Heart right ventricle (tissue), 16 donors: ENCODE data around the gene IL15RA. TPM values are rescaled to one million over a fixed set of nuclear protein-coding genes. Genes with fewer than 3 reads are reported as not detected.

Source experiments
- ATAC-seq, 8 donors: fragments of 200-7000 bp; cut with Tn5 transposase; one replicate each; pipeline ENCODE4 v1.9.1; 2020; ENCODE audit warnings: mild to moderate bottlenecking in 8 of 8, moderate library complexity in 8 of 8, moderate number of reproducible peaks in 1 of 8
- DNase-seq, 2 donors: peaks; one replicate each; pipeline ENCODE4 v3.0.0-alpha.2; 2020
- H3K27ac ChIP-seq, 10 donors: fragments of 200-600 bp; sonication (generic) in 2 of 10; one replicate each; pipeline versions ENCODE4 v1.5.0 to v1.8.0; 2020 to 2022; ENCODE audit warnings: mild to moderate bottlenecking in 3 of 10
- H3K27me3 ChIP-seq, 7 donors: fragments of 200-600 bp; one replicate each; pipeline ENCODE4 v1.8.0; 2021 to 2022; ENCODE audit warnings: mild to moderate bottlenecking in 2 of 7
- H3K36me3 ChIP-seq, 9 donors: fragments of 200-600 bp; sonication (generic) in 1 of 9; one replicate each; pipeline versions ENCODE4 v1.5.0 to v1.8.0; 2020 to 2022; ENCODE audit warnings: mild to moderate bottlenecking in 2 of 9
- H3K4me1 ChIP-seq, 9 donors: fragments of 200-600 bp; sonication (generic) in 1 of 9; one replicate each; pipeline versions ENCODE4 v1.5.0 to v1.8.0; 2020 to 2022; ENCODE audit warnings: mild to moderate bottlenecking in 4 of 9
- H3K4me3 ChIP-seq, 10 donors: fragments of 200-600 bp; sonication (generic) in 2 of 10; one replicate each; pipeline versions ENCODE4 v1.5.0 to v1.8.0; 2020 to 2022; ENCODE audit warnings: mild to moderate bottlenecking in 7 of 10, moderate library complexity in 2 of 10
- H3K9me3 ChIP-seq, 11 donors: fragments of 200-600 bp in 10 of 11; sonication (generic) in 2 of 11; one replicate each; pipeline versions ENCODE4 v1.5.0 to v1.8.0; 2013 to 2022; ENCODE audit warnings: mild to moderate bottlenecking in 2 of 11, control low read depth in 1 of 11, moderate library complexity in 1 of 11
- CTCF ChIP-seq, 9 donors: fragments of 200-600 bp; sonication (generic) in 2 of 9; IDR thresholded peaks; one replicate each; pipeline versions ENCODE4 v1.5.0 to v1.8.0; 2021 to 2022; ENCODE audit warnings: antibody characterized with exemption in 9 of 9, mild to moderate bottlenecking in 5 of 9, moderate library complexity in 1 of 9
- WGBS, 2 donors: extraction: QIAGEN DNeasy Blood & Tissue Kit; methylation state at CpG; one replicate each; pipeline ENCODE4 v1.1.7; 2013; ENCODE audit warnings: inconsistent platforms in 1 of 2; 5-methylcytosine and 5-hydroxymethylcytosine counted together
- intact Hi-C, 10 donors: fragments of 100-400 bp; cut with DNase I; formaldehyde crosslinking; loops; one replicate each; pipeline versions ENCODE4 v1.11.1 to v1.14.2; 2022
- polyA plus RNA-seq, 2 donors: library from polyadenylated mRNA; stranded (reverse); fragments of 200-250 nt; gene quantifications; one replicate each; pipeline ENCODE4 v1.2.3, GENCODE V29; 2013
- total RNA-seq, 10 donors: library from RNA; stranded (reverse); fragmentation: NEBNext Ultra II Directional in 3 of 10; extraction: Animal tissue kit (Norgen Biotek cat#: 25700) in 3 of 10; gene quantifications; one replicate each; pipeline versions ENCODE4 v1.2.1 to v1.2.4, GENCODE V29; 2021 to 2023
- donor health status: Arrhythmogenic right ventricular cardiomyopathy.
- donor health status: ischemic (EF 13 %, LVEDD 7.1; RV severe dilation, severe dysfunction).
- donor health status: healthy with polysubstance abuse.
- donor health status: DM: no; HTN: yes; CAD: no.
- donor health status: DM: no; HTN: no; CAD: no.
- donor health status: ischemic (EF 25% LVEDD 6.9; RV normal size, moderate dysfunction).
- donor health status: ischemic (EF 25% LVEDD 5.7; RV mildly dilated, moderate dysfunction).
- donor health status: healthy.
- donor health status: DM: yes; HTN: yes; CAD: no.
- donor health status: Ischemic cardiomyopathy.
- donor health status: ischemic (EF 35%, LVEDD 5.7; RV mildly dilated, moderate dysfunction).
- donor health status: nonischemic (EF 11% LVEDD 7.7; RV severe dilation, severe dysfunction).
- donor health status: DM: yes; HTN: yes; CAD: no.
- donor health status: PGD.
- donor health status: ischemic (EF 29% LVEDD 5.4; RV normal size, mild dysfunction).
- donor health status: nonischemic (EF 23%, LVEDD 6.1; RV moderate dilation, normal function).

IL15RA gene
- total and polyA plus RNA-seq, 12 donors = 3.5 to 21.0 (median 5.8) TPM

- peaks cover 0 to 26% (median 6%) of the 10 kb centered on the region in 11 donors for H3K9me3 ChIP-seq
- no peak for DNase-seq
- 82 to 88% methylated on average over 4 of the region's 4 CpGs for WGBS, 2 donors
- no peak overlapping the region for H3K27ac ChIP-seq
- no peak for TF ChIP-seq CTCF (IDR thresholded peaks at IDR 0.05)
- peaks cover 0 to 6% (median 0%) of the 10 kb centered on the region in 7 donors for H3K27me3 ChIP-seq
- intact Hi-C loops = no loop called here
- no peaks in the 10 kb centered on the region for H3K36me3 ChIP-seq
- ATAC-seq = no peak
- H3K4me1 ChIP-seq = no peaks in the 10 kb centered on the region
- H3K4me3 ChIP-seq = no peak overlapping the region
These were observed 19.4 kb upstream of the IL15RA start for GRCh38 chr10:5996696-5997095.

DNA sequence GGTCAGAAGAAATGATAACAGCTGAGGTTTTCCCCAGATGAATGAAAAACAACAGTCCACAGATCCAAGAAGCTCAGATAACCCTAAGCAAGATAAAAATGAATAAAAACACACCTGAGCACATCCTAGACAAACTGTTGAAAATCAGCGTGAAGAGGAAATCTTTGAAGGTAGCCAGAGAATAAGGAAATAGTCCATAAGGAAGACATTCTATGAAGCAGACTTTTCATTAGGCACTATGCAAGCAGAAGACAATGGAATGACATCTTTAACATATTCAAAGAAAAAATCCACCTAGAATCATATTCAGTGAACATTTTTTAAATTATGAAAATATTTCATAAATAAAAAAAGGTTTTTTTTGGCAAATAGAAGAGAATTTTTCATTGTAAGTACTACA, 15.1 kb upstream of the IL15RA start:
- Histone ChIP-seq H3K27me3 (no peaks in the 10 kb centered on the region), H3K27ac (no peak overlapping the region), H3K4me1 (peaks cover 0 to 6% (median 0%) of the 10 kb centered on the region in 9 donors), H3K9me3 (peaks cover 0 to 33% (median 8%) of the 10 kb centered on the region in 11 donors), H3K4me3 (no peak overlapping the region), H3K36me3 (no peaks in the 10 kb centered on the region)
- TF ChIP-seq CTCF (IDR thresholded peaks at IDR 0.05) = no peak
- DNase-seq (no peak), ATAC-seq (no peak)
- intact Hi-C loops = no loop called here
- 85 to 97% methylated on average over 1 of the region's 1 CpG for WGBS, 2 donors

DNA sequence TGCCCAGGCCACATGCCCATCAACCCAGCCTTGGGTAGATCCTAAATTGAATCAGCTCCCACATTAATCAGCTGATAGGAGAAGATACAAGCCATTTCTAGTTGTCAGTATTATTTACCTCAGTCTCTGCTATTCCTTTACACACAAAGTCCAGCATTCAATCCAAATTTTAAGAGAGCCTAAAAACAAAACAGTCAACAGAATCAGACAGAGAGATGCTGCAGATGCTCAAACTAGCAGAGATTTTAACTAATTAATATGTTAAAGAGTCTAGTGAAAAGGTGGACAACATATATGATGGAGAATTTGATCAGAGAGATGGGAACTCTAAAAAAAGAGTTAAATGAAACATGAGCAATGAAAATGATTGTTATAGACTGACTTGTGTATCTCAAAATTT, 14.4 kb upstream of the IL15RA start:
- peaks cover 0 to 33% (median 8%) of the 10 kb centered on the region in 11 donors for H3K9me3 ChIP-seq
- no peak overlapping the region for H3K4me3 ChIP-seq
- DNase-seq (no peak), ATAC-seq (no peak)
- H3K27me3 ChIP-seq = no peaks in the 10 kb centered on the region
- intact Hi-C loops = no loop called here
- peaks cover 0 to 7% (median 0%) of the 10 kb centered on the region in 9 donors for H3K4me1 ChIP-seq
- no peak for TF ChIP-seq CTCF (IDR thresholded peaks at IDR 0.05)
- H3K27ac ChIP-seq = no peak overlapping the region
- no peaks in the 10 kb centered on the region for H3K36me3 ChIP-seq

GRCh38 chr10:5989756-5990155, 12.4 kb upstream of the IL15RA start:
- intact Hi-C loops = no loop called here

More at GRCh38 chr10:5989756-5990155, 12.4 kb upstream of the IL15RA start:
- H3K9me3 ChIP-seq = peaks cover 0 to 33% (median 8%) of the 10 kb centered on the region in 11 donors
- no peaks in the 10 kb centered on the region for H3K27me3 ChIP-seq
- ATAC-seq = no peak
- no peaks in the 10 kb centered on the region for H3K36me3 ChIP-seq
- no peak for TF ChIP-seq CTCF (IDR thresholded peaks at IDR 0.05)
- no peak for DNase-seq
- no peak overlapping the region for H3K4me3 ChIP-seq
- 92 to 94% methylated on average over 2 of the region's 2 CpGs for WGBS, 2 donors
- peaks cover 0 to 7% (median 0%) of the 10 kb centered on the region in 9 donors for H3K4me1 ChIP-seq
- no peak overlapping the region for H3K27ac ChIP-seq
